ENCODE results near the gene ZNF385B. TPM values are rescaled to one million over a fixed set of nuclear protein-coding genes. Genes with fewer than 3 reads are reported as not detected.

The ZNF385B gene
- total RNA-seq, 1 experiment from 2014 or later: 9.3 TPM

GRCh38 chr2:179692610-179693009 lies 168.8 kb downstream of the ZNF385B start:
- POLR2A ChIA-PET: no interaction called here
- TF ChIP-seq ZNF274 (IDR thresholded peaks at IDR 0.05; ENCODE audit: low read depth, low read length) (no peak), TCF7L2 (IDR thresholded peaks at IDR 0.05; ENCODE audit: borderline replicate concordance, extremely low read depth, insufficient read depth, insufficient read length) (no peak), SP1 (IDR thresholded peaks at IDR 0.05; ENCODE audit: low read depth) (no peak), MAX (IDR thresholded peaks at IDR 0.05) (no peak), ELF1 (IDR thresholded peaks at IDR 0.05; ENCODE audit: borderline replicate concordance, low read depth) (no peak), EZH2phosphoT487 (IDR thresholded peaks at IDR 0.05; ENCODE audit: borderline replicate concordance) (no peak), FOSL1 (IDR thresholded peaks at IDR 0.05; ENCODE audit: low read depth) (no peak), YY1 (IDR thresholded peaks at IDR 0.05; ENCODE audit: extremely low read depth, insufficient replicate concordance, low read depth, low read length) (no peak), POLR2A (IDR thresholded peaks at IDR 0.05; ENCODE audit: borderline replicate concordance, extremely low read depth, insufficient read depth, insufficient read length) (no peak), CTCF (IDR thresholded peaks at IDR 0.05 in 2 of 3, conservative IDR thresholded peaks at IDR 0.05 in 1 of 3; ENCODE audit: borderline replicate concordance in 1 of 3, insufficient read depth in 1 of 3, low read depth in 2 of 3, low read length in 2 of 3) (no peak), RAD21 (IDR thresholded peaks at IDR 0.05; ENCODE audit: low read depth) (no peak)
- TF ChIP-seq, protein P1, sequence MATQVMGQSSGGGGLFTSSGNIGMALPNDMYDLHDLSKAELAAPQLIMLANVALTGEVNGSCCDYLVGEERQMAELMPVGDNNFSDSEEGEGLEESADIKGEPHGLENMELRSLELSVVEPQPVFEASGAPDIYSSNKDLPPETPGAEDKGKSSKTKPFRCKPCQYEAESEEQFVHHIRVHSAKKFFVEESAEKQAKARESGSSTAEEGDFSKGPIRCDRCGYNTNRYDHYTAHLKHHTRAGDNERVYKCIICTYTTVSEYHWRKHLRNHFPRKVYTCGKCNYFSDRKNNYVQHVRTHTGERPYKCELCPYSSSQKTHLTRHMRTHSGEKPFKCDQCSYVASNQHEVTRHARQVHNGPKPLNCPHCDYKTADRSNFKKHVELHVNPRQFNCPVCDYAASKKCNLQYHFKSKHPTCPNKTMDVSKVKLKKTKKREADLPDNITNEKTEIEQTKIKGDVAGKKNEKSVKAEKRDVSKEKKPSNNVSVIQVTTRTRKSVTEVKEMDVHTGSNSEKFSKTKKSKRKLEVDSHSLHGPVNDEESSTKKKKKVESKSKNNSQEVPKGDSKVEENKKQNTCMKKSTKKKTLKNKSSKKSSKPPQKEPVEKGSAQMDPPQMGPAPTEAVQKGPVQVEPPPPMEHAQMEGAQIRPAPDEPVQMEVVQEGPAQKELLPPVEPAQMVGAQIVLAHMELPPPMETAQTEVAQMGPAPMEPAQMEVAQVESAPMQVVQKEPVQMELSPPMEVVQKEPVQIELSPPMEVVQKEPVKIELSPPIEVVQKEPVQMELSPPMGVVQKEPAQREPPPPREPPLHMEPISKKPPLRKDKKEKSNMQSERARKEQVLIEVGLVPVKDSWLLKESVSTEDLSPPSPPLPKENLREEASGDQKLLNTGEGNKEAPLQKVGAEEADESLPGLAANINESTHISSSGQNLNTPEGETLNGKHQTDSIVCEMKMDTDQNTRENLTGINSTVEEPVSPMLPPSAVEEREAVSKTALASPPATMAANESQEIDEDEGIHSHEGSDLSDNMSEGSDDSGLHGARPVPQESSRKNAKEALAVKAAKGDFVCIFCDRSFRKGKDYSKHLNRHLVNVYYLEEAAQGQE (IDR thresholded peaks at IDR 0.05; ENCODE audit: low read depth): no peak
- RAD21 ChIA-PET (ENCODE audit: low non-redundant PET in 1 of 2, low total read pairs in 2 of 2, uncharacterized antibody in 2 of 2, unreplicated experiment in 2 of 2): interaction anchor here in 1 of 2 experiments (0.6 kb wide), 1 partner anchor 588 kb away, joined by 3 read pairs; no protein-coding TSS in a partner anchor
- Histone ChIP-seq H3K27ac (ENCODE audit: low read depth, low read length) (no peak overlapping the region), H2AFZ (ENCODE audit: low read depth, low read length, poor library complexity, severe bottlenecking) (no peak overlapping the region), H3K27me3 (ENCODE audit: insufficient read depth, low read length) (no peaks in the 10 kb centered on the region), H3K36me3 (ENCODE audit: control insufficient read depth in 1 of 2, insufficient read depth in 2 of 2, low read length in 2 of 2) (no peaks in the 10 kb centered on the region), H3K79me2 (ENCODE audit: insufficient read depth, low read length) (no peaks in the 10 kb centered on the region), H3K9ac (ENCODE audit: low read length) (no peak overlapping the region), H3K9me3 (ENCODE audit: control insufficient read depth in 1 of 2, insufficient read depth in 1 of 2, low read depth in 1 of 2, low read length in 2 of 2) (no peaks in the 10 kb centered on the region), H4K20me1 (ENCODE audit: insufficient read depth) (no peaks in the 10 kb centered on the region), H3K4me2 (ENCODE audit: low read length) (no peak overlapping the region), H3K9me2 (ENCODE audit: insufficient read depth) (no peaks in the 10 kb centered on the region), H3K4me1 (ENCODE audit: control insufficient read depth in 1 of 2, insufficient read depth in 2 of 2, low read length in 2 of 2) (0 out of 4 replicates have a peak, but pooled peaks cover 0 to 5% of the 10 kb centered on the region in 2 experiments), H3K4me3 (replicated peaks in 1 of 2; ENCODE audit: low read depth in 1 of 2, low read length in 2 of 2) (no peak overlapping the region)
- no TSS peak for BruUV-seq (replicated peaks)
- intact Hi-C loops (cut with micrococcal nuclease): no loop called here
- ATAC-seq (no peak), DNase-seq (ENCODE audit: low read depth, low spot score) (no peak)
- CTCF ChIA-PET: no interaction called here

Data from HCT116 (cell line).